ENCODE data around the gene AVEN. TPM values are rescaled to one million over a fixed set of nuclear protein-coding genes. Genes with fewer than 3 reads are reported as not detected.
"Not testable (repeated sequence)": the region's sequence is repeated elsewhere in the genome, so short reads cannot be mapped to it uniquely, and the experiment has no call there.

Gene AVEN
- polyA plus RNA-seq, 3 donors = 12.7 to 15.8 (median 15.6) TPM

DNA sequence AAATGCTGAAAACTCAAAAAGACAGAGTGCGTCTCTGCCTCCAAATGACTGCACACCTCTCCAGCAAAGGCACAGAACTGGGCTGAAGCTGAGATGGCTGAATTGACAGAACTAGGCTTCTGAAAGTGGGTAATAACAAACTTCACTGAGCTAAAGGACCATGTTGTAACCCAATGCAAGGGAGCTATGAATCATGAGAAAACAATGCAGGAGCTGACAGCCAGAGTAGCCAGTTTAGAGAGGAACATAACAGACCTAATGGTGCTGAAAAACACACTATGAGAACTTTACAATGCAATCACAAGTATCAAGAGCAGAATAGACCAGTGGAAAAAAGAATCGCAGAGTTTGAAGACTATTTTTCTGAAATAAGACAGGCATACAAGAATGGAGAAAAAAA lies 10.1 kb upstream of the AVEN start:
- DNase-seq (ENCODE audit: extremely low read depth in 1 of 11, low read depth in 9 of 11, low spot score in 4 of 11) = no peak

- DNase-seq (ENCODE audit: extremely low read depth in 1 of 11, low read depth in 9 of 11, low spot score in 4 of 11) = no peak
Observed at GRCh38 chr15:34047893-34048775, 9.1 kb upstream of the AVEN start.

- no peak for DNase-seq (ENCODE audit: extremely low read depth in 1 of 11, low read depth in 9 of 11, low spot score in 4 of 11)
Observed at GRCh38 chr15:34046471-34047145, 7.6 kb upstream of the AVEN start.

DNA sequence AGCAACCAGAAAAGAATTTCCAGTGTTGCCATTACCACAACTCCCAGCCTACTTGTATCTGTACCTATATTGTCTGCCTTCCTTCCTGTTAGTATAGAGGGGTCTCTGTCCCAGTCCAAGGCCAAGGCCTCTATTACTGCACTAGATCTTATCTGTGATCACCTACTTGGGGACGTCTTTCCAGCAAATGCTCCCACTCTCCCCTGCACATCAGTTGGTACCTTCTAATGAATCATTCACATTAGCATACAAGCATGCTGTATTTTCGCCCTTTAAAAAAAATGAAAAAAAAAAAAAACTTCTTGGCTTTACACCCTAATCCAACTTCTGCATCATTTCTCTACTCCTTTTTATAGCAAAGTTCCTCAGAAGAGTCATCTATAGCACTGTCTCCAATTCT lies 4.8 kb upstream of the AVEN start:
- DNase-seq (ENCODE audit: extremely low read depth in 1 of 11, low read depth in 9 of 11, low spot score in 4 of 11) = no peak

- no peak for DNase-seq (ENCODE audit: extremely low read depth in 1 of 11, low read depth in 9 of 11, low spot score in 4 of 11)
Observed at GRCh38 chr15:34043391-34043790, 4.4 kb upstream of the AVEN start.

DNA sequence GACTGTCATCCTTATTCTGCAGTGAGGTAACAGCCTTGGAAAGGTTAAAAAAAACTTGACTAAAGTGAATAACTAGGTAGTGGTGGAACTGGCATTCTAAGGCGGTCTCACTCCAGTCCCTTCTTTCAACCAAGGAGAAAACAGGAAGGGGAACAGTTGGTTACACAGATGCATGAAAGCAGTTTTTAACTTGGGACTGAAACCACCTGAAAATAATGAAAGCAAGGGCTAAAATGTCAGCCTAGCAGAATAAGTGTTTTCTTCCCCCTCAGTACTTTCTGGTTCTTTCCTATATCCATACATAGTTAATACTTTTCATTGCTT lies 748 bp upstream of the AVEN start:
- no peak for DNase-seq (ENCODE audit: extremely low read depth in 1 of 11, low read depth in 9 of 11, low spot score in 4 of 11)

DNA sequence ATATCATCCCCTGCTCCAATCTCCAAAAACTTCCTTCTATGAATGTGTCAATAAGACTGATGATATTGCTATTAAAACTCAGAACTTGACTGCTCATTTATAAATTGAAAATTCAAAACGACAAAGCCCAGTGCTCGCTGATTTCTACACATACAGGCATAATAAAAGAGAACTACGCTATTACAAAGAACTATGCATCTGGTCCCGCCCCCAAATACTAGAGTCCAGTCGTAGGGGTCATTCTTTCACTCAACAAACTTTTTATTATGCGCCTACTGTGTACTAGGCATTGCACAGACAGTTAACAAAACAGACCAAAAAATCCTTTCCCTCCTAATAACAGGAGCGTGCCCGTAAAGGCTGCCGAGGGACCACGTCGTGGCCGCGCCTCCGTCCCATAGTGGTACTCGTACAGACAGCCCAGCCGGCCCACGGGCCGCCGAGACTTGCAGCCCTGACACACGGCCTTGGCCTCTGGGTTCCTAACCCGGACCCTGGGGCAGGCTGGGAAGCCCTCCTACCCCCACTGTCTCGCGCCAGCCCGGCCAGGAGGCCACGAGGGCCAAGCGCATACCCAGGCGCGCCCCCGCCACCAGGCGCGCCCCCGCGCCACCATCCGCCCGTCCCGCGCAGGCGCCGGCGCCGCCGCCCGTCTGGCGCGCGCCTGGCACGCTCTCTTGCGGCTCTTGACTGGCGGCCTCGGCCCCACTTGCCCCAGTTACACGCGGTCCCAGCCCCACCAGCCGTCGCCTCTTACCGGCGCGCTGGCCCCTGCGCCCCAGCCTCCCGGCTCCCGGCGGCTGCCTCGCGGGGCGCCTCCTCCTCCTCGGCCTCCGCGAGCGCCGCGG lies 757 bp downstream of the AVEN start:
- peak in 9 of 11 donors; percentile 53 to 78 (median 70) for DNase-seq (ENCODE audit: extremely low read depth in 1 of 11, low read depth in 9 of 11, low spot score in 4 of 11)

DNA sequence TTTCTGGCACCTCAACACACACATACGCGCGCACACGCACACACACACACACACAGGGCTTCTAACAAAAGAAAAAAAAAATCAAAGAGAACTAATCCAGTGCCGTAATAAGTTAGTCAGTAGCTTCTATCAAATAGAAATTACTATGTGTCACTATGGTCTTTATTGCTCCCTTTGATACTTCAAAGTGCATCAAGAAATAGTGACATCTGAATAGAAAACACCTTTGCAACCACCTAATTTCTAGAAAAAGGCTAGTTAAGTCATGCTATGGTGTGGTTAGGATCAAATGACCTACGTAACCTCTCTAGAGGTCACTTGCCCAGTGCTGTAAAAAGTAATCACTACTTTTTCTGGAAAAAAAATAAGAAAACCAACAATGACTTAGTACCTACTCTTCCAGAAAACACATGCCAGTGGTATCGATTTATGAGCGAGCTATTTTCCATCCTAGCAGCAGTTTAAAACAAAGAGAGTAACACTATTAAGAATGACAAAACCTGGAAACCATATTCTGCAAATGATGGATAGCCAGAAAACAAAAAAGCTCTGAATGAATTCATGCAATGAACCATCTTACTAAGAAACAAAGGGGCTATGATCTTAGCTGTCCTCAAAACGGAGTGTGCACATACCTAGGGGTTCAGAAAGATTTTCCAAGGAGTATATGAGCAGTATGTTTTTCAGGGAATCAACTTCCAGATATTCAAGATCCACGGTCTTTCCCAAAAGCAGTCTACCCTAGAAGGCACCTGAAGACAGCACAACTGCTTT lies 6.8 kb downstream of the AVEN start:
- no peak for DNase-seq (ENCODE audit: extremely low read depth in 1 of 11, low read depth in 9 of 11, low spot score in 4 of 11)

- no peak for DNase-seq (ENCODE audit: extremely low read depth in 1 of 11, low read depth in 9 of 11, low spot score in 4 of 11)
Observed at GRCh38 chr15:34027606-34028005, 11.4 kb downstream of the AVEN start.

GRCh38 chr15:34025252-34025651 lies 13.8 kb downstream of the AVEN start:
- no peak for DNase-seq (ENCODE audit: extremely low read depth in 1 of 11, low read depth in 9 of 11, low spot score in 4 of 11)

- DNase-seq (ENCODE audit: extremely low read depth in 1 of 11, low read depth in 9 of 11, low spot score in 4 of 11) = no peak
Observed at GRCh38 chr15:34023907-34024306, 15.1 kb downstream of the AVEN start.

DNA sequence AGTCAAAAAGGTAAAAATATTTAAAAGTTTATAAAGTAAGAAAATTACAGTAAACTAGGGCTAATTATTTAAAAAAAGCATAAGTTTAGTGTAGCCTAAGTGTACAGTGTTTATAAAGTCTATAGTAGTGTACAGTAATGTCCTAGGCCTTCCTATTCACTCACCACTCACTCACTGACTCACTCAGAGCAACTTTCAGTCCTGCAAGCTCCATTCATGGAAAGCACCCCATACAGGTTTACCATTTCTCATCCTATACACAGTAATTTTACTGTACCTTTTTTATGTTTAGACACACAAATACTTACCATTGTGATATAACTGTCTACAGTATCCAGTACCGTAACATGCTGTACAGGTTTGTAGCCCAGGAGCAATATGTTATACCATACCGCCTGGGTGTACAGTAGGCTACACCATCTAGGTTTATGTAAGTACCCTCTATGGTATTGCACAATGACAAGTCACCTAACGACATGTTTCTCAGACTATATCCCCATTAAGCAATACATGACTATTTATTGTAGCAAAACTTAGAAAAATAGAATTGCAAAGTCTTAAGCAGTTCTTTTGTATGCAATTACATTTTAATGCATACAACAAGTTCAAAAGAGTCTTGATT lies 19.5 kb downstream of the AVEN start:
- DNase-seq (ENCODE audit: extremely low read depth in 1 of 11, low read depth in 9 of 11, low spot score in 4 of 11) = no peak

- not testable (repeated sequence) for DNase-seq (ENCODE audit: extremely low read depth in 1 of 11, low read depth in 9 of 11, low spot score in 4 of 11)
Observed at GRCh38 chr15:34018738-34019137, 20.3 kb downstream of the AVEN start.

- no peak for DNase-seq (ENCODE audit: extremely low read depth in 1 of 11, low read depth in 9 of 11, low spot score in 4 of 11)
Observed at GRCh38 chr15:34018021-34018645, 20.9 kb downstream of the AVEN start.

DNA sequence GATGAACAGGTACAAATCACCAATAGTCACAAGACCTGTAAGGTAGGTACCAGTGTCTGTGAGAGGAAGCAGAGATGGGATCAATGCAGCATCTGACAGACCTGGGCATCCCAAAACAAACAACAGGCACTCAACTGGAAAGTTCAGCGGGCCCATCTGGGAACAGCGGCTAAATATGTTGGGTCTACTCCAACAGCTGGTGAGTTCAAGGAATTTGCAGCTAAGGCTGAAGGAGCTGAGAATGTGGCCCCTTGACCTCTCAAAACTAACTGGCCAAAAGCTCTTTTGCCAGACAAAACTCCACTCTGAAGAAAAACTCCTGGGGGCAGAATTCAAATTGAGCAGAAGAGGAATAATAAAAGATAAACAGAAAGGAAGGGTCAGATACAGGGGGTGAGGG lies 24.4 kb downstream of the AVEN start:
- no peak for DNase-seq (ENCODE audit: extremely low read depth in 1 of 11, low read depth in 9 of 11, low spot score in 4 of 11)

DNA sequence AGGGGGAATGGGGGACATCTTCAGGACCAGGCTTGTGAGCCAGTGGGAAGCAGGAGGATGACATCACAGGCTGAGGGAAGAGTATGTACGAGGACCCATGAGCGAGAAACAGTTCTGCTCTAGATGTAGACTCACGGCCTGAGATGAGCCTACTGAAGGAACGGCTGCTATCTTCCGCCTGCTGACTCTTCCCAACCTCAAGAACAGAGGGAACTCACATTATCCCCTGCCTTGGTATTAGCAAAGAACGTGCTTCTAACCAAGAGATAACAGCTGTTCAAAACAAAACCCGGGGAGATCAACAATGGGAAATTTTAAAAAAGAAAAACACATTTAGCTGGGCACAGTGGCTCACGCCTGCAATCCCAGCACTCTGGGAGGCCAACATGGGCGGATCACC lies 25.3 kb downstream of the AVEN start:
- DNase-seq (ENCODE audit: extremely low read depth in 1 of 11, low read depth in 9 of 11, low spot score in 4 of 11) = no peak

GRCh38 chr15:34012461-34013028 lies 26.5 kb downstream of the AVEN start:
- no peak for DNase-seq (ENCODE audit: extremely low read depth in 1 of 11, low read depth in 9 of 11, low spot score in 4 of 11)

DNA sequence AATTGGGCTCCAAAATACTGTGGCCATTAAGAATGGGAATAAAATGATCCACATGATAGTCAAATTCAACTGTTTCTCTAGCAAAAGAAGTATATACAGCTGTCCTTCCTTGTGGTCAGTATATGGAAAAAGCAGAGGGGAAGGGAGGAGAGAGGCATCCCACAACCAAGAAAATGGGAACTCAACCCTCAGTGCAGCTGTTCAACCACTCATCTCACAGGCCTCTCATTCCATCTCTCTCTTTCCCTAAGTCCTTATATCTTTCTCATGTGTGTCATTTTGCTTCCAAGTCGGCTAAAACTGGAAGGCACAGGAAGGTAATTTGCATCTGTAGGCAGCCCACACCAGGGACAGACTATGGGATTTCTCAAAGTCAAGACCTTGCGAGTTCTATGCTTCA lies 27.5 kb downstream of the AVEN start:
- no peak for DNase-seq (ENCODE audit: extremely low read depth in 1 of 11, low read depth in 9 of 11, low spot score in 4 of 11)

Measured in renal cortex interstitium (tissue), 11 donors.